22Rv1 (cell line): ENCODE measurements around the gene RNF168.
"Not testable (repeated sequence)": the region's sequence is repeated elsewhere in the genome, so short reads cannot be mapped to it uniquely, and the experiment has no call there.

ENCODE experiments used
- ZFX ChIP-seq: fragments of 450-650 bp; IDR thresholded peaks from 2 replicates; pipeline ENCODE4 v1.6.1; 2017; ENCODE audit warnings: antibody characterized with exemption, borderline replicate concordance
- TF ChIP-seq, protein P1 (sequence below): fragments of 450-650 bp; IDR thresholded peaks from 2 replicates; pipeline ENCODE4 v1.5.1; 2017; ENCODE audit warnings: mild to moderate bottlenecking

DNA sequence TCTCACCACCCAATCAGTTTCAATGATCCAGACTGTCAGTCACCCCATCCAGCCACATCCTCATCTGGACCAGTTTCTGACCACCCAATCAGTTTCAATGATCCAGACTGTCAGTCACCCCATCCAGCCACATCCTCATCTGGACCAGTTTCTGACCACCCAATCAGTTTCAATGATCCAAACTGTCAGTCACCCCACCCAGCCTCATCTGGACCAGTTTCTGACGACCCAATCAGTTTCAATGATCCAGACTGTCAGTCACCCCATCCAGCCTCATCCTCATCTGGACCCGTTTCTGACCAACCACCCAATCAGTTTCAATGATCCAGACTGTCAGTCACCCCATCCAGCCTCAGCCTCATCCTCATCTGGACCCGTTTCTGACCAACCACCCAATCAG lies 33.4 kb downstream of the RNF168 start:
- TF ChIP-seq, protein P1, sequence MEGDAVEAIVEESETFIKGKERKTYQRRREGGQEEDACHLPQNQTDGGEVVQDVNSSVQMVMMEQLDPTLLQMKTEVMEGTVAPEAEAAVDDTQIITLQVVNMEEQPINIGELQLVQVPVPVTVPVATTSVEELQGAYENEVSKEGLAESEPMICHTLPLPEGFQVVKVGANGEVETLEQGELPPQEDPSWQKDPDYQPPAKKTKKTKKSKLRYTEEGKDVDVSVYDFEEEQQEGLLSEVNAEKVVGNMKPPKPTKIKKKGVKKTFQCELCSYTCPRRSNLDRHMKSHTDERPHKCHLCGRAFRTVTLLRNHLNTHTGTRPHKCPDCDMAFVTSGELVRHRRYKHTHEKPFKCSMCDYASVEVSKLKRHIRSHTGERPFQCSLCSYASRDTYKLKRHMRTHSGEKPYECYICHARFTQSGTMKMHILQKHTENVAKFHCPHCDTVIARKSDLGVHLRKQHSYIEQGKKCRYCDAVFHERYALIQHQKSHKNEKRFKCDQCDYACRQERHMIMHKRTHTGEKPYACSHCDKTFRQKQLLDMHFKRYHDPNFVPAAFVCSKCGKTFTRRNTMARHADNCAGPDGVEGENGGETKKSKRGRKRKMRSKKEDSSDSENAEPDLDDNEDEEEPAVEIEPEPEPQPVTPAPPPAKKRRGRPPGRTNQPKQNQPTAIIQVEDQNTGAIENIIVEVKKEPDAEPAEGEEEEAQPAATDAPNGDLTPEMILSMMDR: not testable (repeated sequence)
- not testable (repeated sequence) for TF ChIP-seq ZFX
